GM19023 (cell line): ENCODE data around the gene ATXN7L3.
"Not testable (repeated sequence)": the region's sequence is repeated elsewhere in the genome, so short reads cannot be mapped to it uniquely, and the experiment has no call there.

Experiments
- ATAC-seq: cut with Tn5 transposase; IDR thresholded peaks from one replicate; pipeline ENCODE4 v1.9.1; 2021; ENCODE audit warnings: mild to moderate bottlenecking, moderate library complexity; ENCODE audit not compliant: unreplicated experiment

The ATXN7L3 gene

GRCh38 chr17:44177640-44178039 lies 22.0 kb downstream of the ATXN7L3 start:
- no peak for ATAC-seq

DNA sequence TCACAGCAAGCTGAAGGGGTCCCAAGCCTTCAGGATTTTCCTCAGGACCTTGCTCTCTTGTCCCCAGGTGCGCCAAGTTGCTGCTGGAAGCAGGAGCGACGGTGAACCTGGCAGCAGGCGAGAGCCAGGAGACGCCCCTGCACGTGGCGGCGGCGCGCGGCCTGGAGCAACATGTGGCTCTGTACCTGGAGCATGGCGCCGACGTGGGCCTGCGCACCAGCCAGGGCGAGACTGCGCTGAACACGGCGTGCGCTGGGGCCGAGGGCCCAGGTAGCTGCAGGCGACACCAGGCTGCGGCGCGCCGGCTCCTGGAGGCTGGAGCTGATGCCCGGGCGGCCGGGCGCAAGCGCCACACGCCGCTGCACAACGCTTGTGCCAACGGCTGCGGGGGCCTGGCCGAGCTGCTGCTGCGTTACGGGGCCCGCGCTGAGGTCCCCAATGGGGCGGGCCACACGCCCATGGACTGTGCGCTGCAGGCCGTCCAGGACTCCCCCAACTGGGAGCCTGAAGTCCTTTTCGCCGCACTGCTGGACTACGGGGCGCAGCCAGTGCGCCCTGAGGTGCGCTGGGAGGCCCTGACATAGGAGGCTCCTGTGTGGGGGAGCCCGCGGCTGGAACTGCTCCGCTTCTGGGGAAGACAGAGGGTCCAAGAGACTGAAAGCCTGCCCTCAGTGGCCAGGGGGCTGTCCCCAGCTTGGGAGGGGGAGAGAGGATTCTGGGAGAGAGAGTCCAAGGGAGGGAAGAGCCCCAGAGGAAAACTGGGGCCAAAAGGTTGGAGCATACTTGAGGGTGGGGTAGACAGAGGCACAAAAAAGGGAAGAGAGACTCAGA lies 22.8 kb downstream of the ATXN7L3 start:
- no peak for ATAC-seq

GRCh38 chr17:44176257-44176656 lies 23.4 kb downstream of the ATXN7L3 start:
- ATAC-seq, result no peak

GRCh38 chr17:44174427-44174826 lies 25.3 kb downstream of the ATXN7L3 start:
- ATAC-seq, result no peak

DNA sequence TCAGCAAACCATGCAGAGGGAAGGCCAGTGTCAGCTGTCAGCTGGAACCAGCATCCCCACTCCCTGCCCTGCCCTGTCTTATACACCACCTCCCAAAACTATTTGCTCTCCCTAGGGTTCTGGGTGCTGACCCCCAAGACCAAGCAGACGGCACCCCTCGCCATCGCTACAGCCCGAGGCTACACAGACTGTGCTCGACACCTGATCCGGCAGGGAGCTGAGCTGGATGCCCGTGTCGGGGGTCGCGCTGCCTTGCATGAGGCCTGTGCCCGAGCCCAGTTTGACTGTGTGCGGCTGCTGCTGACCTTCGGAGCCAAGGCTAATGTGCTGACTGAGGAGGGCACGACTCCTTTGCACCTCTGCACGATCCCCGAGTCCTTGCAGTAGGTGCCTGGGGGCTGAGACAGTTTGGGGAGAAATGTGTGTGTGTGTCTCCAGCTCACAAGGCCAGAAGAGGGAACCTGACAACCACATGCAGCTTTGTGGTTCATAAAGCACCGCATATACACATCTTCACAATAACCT lies 27.7 kb downstream of the ATXN7L3 start:
- ATAC-seq, result no peak

DNA sequence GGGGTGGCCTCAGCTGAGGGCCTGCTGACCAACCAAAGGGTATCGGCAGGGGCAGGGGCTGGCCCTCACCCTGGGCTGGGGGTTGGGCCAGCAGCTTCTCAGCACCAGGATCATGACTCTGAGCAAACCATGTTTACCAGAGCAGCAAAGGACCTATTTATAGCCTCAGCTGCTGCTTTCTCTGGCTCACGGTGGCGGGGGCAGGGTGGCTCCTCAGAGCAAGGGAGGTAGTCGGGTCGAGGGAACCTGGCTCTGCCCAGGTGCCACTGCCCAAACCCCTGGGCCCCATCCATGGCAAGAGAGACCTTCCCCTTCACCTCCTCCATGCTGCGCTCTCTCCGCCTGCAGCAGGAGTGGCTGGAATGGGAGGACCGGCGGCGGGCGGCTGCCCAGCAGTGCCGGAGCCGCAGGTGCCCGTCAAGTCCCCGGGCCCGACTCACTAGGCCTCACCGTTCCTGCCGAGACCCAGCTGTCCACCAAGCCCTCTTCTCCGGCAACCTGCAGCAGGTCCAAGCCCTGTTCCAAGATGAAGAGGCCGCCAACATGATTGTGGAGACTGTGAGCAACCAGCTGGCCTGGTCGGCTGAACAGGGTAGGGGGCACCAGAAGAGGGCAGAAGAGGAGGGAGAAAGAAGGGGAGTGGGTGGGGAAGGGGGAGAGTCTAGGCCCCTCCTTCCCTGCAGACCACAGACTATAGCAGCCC lies 29.0 kb downstream of the ATXN7L3 start, which contains the start of gene ASB16:
Gene ASB16, plus strand, starts transcription at position 206 of the 703 bp plus-strand sequence. Its CDS starts 86 bp downstream, at position 292.
- ATAC-seq, result no peak

GRCh38 chr17:44170135-44170498 lies 29.6 kb downstream of the ATXN7L3 start:
- ATAC-seq, result no peak

GRCh38 chr17:44167181-44167861 lies 32.4 kb downstream of the ATXN7L3 start:
- no peak for ATAC-seq

- ATAC-seq, result no peak
Measured at GRCh38 chr17:44164476-44164875, 35.2 kb downstream of the ATXN7L3 start.

- ATAC-seq, result no peak
Measured at GRCh38 chr17:44159519-44160210, 40.0 kb downstream of the ATXN7L3 start.

DNA sequence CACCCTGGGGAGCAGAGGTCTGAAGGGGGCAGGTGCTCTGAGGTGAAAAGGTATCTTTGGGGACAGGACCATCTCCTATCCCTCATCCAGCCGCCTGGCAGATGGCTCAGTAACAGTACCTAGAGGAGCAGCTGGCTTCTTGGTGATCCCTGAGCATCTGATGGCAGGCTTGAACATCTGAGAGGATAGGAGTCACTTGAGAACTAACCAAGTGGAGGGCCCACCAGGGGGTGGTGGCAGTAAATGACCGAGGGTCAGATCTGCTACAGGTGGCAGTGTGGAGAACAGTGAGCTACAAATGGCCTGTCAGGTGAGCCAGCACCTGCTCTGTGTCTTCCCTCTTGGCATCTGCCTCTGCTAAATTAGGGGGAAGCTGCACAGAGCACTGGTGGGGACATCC lies 44.2 kb downstream of the ATXN7L3 start:
- no peak for ATAC-seq

- ATAC-seq, result no peak
Measured at GRCh38 chr17:44152875-44153274, 46.8 kb downstream of the ATXN7L3 start.

GRCh38 chr17:44149750-44150329 lies 49.8 kb downstream of the ATXN7L3 start:
- ATAC-seq, result no peak

GRCh38 chr17:44149066-44149465 lies 50.6 kb downstream of the ATXN7L3 start:
- ATAC-seq, result not testable (repeated sequence)

- ATAC-seq, result no peak
Measured at GRCh38 chr17:44147812-44148211, 51.9 kb downstream of the ATXN7L3 start.

DNA sequence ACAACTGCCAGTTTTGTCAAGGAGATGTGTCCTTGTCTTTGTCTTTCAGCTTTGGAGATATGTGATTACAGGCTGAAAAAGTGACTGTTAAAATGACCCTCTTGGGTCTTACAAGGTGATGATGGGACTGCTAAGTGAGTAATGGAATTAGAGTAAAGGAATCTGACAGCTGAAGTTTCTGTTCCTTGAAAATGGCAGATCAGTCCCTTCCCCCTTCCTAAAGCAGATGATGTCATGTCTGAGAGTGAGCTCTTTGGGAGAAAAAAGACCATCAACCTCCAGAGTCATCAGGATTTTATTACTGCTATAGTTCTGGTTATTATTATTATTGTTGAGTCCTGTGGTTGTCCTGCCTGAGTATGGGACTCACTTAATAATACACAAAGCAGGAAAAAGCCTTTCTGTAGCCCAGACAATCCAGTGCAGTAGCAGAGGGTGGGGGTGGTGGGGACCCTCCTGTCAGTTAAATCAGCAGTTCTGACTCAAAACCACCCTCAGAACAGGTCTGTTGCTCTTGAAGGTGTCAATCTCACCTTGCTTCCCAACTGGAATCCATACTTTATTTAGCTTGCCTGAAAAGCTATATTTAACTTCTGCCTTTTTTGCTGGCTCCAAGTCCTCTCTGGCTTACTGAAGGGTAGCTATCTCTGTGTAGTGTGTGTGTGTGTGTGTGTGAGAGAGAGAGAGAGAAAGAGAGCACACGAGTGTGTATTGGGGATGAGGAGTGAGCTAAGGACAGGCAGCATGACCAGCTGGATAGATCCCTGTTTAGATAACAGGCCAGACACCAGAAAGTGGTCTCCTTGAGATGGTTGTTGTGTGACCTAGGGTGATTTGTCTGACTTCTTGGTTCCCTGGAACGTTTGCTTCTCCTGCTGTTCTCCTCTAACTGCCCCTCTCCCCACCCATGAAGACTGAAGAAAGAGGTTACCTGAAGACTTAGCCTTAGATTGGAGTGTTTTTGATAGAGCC lies 53.0 kb downstream of the ATXN7L3 start:
- ATAC-seq, result no peak

GRCh38 chr17:44144966-44145739 lies 54.5 kb downstream of the ATXN7L3 start:
- ATAC-seq, result no peak

- not testable (repeated sequence) for ATAC-seq
Measured at GRCh38 chr17:44143921-44144320, 55.8 kb downstream of the ATXN7L3 start.
